Natural killer cell treated with Interleukin-12 subunit alpha and Interleukin-12 subunit beta and Interleukin-15 and Interleukin-18, amount 100 ng/mL, for 72 hours (primary cell): ENCODE measurements around the gene NMRK2. TPM values are rescaled to one million over a fixed set of nuclear protein-coding genes. Genes with fewer than 3 reads are reported as not detected.

Experiments
- ATAC-seq, 2 donors: fragments of 150-1000 bp; cut with Tn5 transposase in 1 of 2; sonication (Bioruptor Pico), chemical (Tn5 transposase) in 1 of 2; 2 replicates each; pipeline ENCODE4 v1.10.0; 2021
- DNase-seq: peaks from one replicate; pipeline ENCODE4 v3.0.0; 2022; ENCODE audit warnings: low spot score
- H3K27ac Mint-ChIP-seq, 2 donors: 1 replicate in 1 of 2; 2 replicates in 1 of 2; pipeline ENCODE4 v1.8.0; 2022; ENCODE audit warnings: mixed read lengths in 2 of 2, mild to moderate bottlenecking in 1 of 2, moderate library complexity in 1 of 2
- H3K27me3 Mint-ChIP-seq, 2 donors: 1 replicate in 1 of 2; 2 replicates in 1 of 2; pipeline ENCODE4 v1.8.0; 2022; ENCODE audit warnings: mixed read lengths in 2 of 2
- H3K36me3 Mint-ChIP-seq: one replicate; pipeline ENCODE4 v1.8.0; 2022; ENCODE audit warnings: mixed read lengths
- H3K4me1 Mint-ChIP-seq, 2 donors: 1 replicate in 1 of 2; 2 replicates in 1 of 2; pipeline ENCODE4 v1.8.0; 2022; ENCODE audit warnings: low read depth in 2 of 2, mixed read lengths in 2 of 2, mild to moderate bottlenecking in 1 of 2
- H3K4me3 Mint-ChIP-seq: one replicate; pipeline ENCODE4 v1.8.0; 2022; ENCODE audit warnings: mixed read lengths
- H3K9me3 Mint-ChIP-seq: 2 replicates; pipeline ENCODE4 v1.8.0; 2022; ENCODE audit warnings: mixed read lengths
- total RNA-seq, 2 donors: library from RNA; stranded (reverse); gene quantifications; one replicate each; pipeline ENCODE4 v1.2.3, GENCODE V29; 2022

Gene NMRK2
- total RNA-seq, 2 donors from 2014 or later = not detected

GRCh38 chr19:3977242-3978143 lies 44.6 kb downstream of the NMRK2 start:
- Mint-ChIP-seq H3K27me3 (no peaks in the 10 kb centered on the region), H3K27ac (no peak overlapping the region), H3K4me3 (no peak overlapping the region), H3K9me3 (no peaks in the 10 kb centered on the region), H3K36me3 (peaks cover 4% of the 10 kb centered on the region), H3K4me1 (peaks cover 13% of the 10 kb centered on the region in 2 donors)
- ATAC-seq = peak in 1 of 2 donors; percentile 38
- DNase-seq = no peak

- H3K9me3 Mint-ChIP-seq = no peaks in the 10 kb centered on the region
- ATAC-seq (no peak), DNase-seq (no peak)
- H3K27me3 Mint-ChIP-seq = no peaks in the 10 kb centered on the region
- H3K36me3 Mint-ChIP-seq = peaks cover 4% of the 10 kb centered on the region
- H3K27ac Mint-ChIP-seq = no peak overlapping the region
- peaks cover 19 to 20% of the 10 kb centered on the region in 2 donors for H3K4me1 Mint-ChIP-seq
- no peak overlapping the region for H3K4me3 Mint-ChIP-seq
These were observed 45.3 kb downstream of the NMRK2 start for GRCh38 chr19:3978145-3978544.

- Mint-ChIP-seq H3K27me3 (no peaks in the 10 kb centered on the region), H3K9me3 (no peaks in the 10 kb centered on the region), H3K36me3 (peaks cover 12% of the 10 kb centered on the region), H3K4me1 (peaks cover 30 to 31% of the 10 kb centered on the region in 2 donors), H3K4me3 (no peak overlapping the region), H3K27ac (no peak overlapping the region)
- ATAC-seq = no peak
- DNase-seq = no peak
These were observed 46.4 kb downstream of the NMRK2 start for GRCh38 chr19:3979289-3979673.

- no peak for ATAC-seq
- Mint-ChIP-seq H3K4me3 (no peak overlapping the region), H3K4me1 (peaks cover 35% of the 10 kb centered on the region in 2 donors), H3K27ac (no peak overlapping the region), H3K27me3 (no peaks in the 10 kb centered on the region), H3K9me3 (no peaks in the 10 kb centered on the region), H3K36me3 (peaks cover 16% of the 10 kb centered on the region)
- no peak for DNase-seq
These were observed 46.9 kb downstream of the NMRK2 start for GRCh38 chr19:3979674-3980352.

- H3K4me1 Mint-ChIP-seq = peaks cover 35% of the 10 kb centered on the region in 2 donors
- ATAC-seq (no peak), DNase-seq (no peak)
- H3K4me3 Mint-ChIP-seq = peak overlapping the region; percentile 61
- H3K36me3 Mint-ChIP-seq = peaks cover 16% of the 10 kb centered on the region
- H3K9me3 Mint-ChIP-seq = no peaks in the 10 kb centered on the region
- no peaks in the 10 kb centered on the region for H3K27me3 Mint-ChIP-seq
- no peak overlapping the region for H3K27ac Mint-ChIP-seq
These were observed 47.7 kb downstream of the NMRK2 start for GRCh38 chr19:3980353-3981251.

- Mint-ChIP-seq H3K4me1 (peaks cover 38% of the 10 kb centered on the region in 2 donors), H3K36me3 (peaks cover 16% of the 10 kb centered on the region), H3K4me3 (peak overlapping the region; percentile 61)
These were observed 48.5 kb downstream of the NMRK2 start for GRCh38 chr19:3981373-3981735.

GRCh38 chr19:3981736-3982681 lies 49.1 kb downstream of the NMRK2 start:
- H3K4me3 Mint-ChIP-seq = peak overlapping the region; percentile 97
- no peaks in the 10 kb centered on the region for H3K9me3 Mint-ChIP-seq
- no peak for ATAC-seq

More at GRCh38 chr19:3981373-3981735, 48.5 kb downstream of the NMRK2 start:
- ATAC-seq (no peak), DNase-seq (no peak)
- Mint-ChIP-seq H3K27me3 (no peaks in the 10 kb centered on the region), H3K27ac (no peak overlapping the region), H3K9me3 (no peaks in the 10 kb centered on the region)

GRCh38 chr19:3982701-3983541 lies 50.1 kb downstream of the NMRK2 start:
- Mint-ChIP-seq H3K4me1 (peaks cover 40 to 41% of the 10 kb centered on the region in 2 donors), H3K27ac (peak overlapping the region; percentile 91 to 96), H3K36me3 (peaks cover 15% of the 10 kb centered on the region), H3K4me3 (peak overlapping the region; percentile 97), H3K27me3 (no peaks in the 10 kb centered on the region), H3K9me3 (no peaks in the 10 kb centered on the region)
- no peak for DNase-seq
- no peak for ATAC-seq

More at GRCh38 chr19:3981736-3982681, 49.1 kb downstream of the NMRK2 start:
- no peak for DNase-seq
- Mint-ChIP-seq H3K36me3 (peaks cover 16% of the 10 kb centered on the region), H3K4me1 (peaks cover 42 to 43% of the 10 kb centered on the region in 2 donors), H3K27ac (peak overlapping the region; percentile 91 to 96), H3K27me3 (no peaks in the 10 kb centered on the region)

- peak overlapping the region; percentile 97 for H3K4me3 Mint-ChIP-seq
- H3K27me3 Mint-ChIP-seq = no peaks in the 10 kb centered on the region
- ATAC-seq = no peak
- H3K9me3 Mint-ChIP-seq = no peaks in the 10 kb centered on the region
- peak overlapping the region; percentile 91 to 96 for H3K27ac Mint-ChIP-seq
- peaks cover 37% of the 10 kb centered on the region in 2 donors for H3K4me1 Mint-ChIP-seq
- peaks cover 12% of the 10 kb centered on the region for H3K36me3 Mint-ChIP-seq
- no peak for DNase-seq
These were observed 50.7 kb downstream of the NMRK2 start for GRCh38 chr19:3983542-3983914.

- Mint-ChIP-seq H3K27ac (peak overlapping the region; percentile 91 to 96), H3K4me3 (peak overlapping the region; percentile 97), H3K27me3 (no peaks in the 10 kb centered on the region), H3K4me1 (peaks cover 37% of the 10 kb centered on the region in 2 donors), H3K36me3 (peaks cover 12% of the 10 kb centered on the region), H3K9me3 (no peaks in the 10 kb centered on the region)
- peak in 1 of 2 donors; percentile 10 for ATAC-seq
- no peak for DNase-seq
These were observed 51.2 kb downstream of the NMRK2 start for GRCh38 chr19:3983936-3984583.

- Mint-ChIP-seq H3K27ac (peak overlapping the region; percentile 91 to 96), H3K9me3 (no peaks in the 10 kb centered on the region), H3K4me3 (peak overlapping the region; percentile 97), H3K36me3 (peaks cover 12% of the 10 kb centered on the region), H3K27me3 (no peaks in the 10 kb centered on the region), H3K4me1 (peaks cover 37% of the 10 kb centered on the region in 2 donors)
- DNase-seq = no peak
- ATAC-seq = no peak
These were observed 51.7 kb downstream of the NMRK2 start for GRCh38 chr19:3984584-3984907.
